ENCODE data around the gene NDUFS7. TPM values are rescaled to one million over a fixed set of nuclear protein-coding genes. Genes with fewer than 3 reads are reported as not detected.

Gene NDUFS7
- total RNA-seq, 1 donor from 2014 or later = 98.8 TPM

Other genes with a start within 250 kb of the NDUFS7 start
- gene SBNO2, start 209.6 kb upstream of the NDUFS7 start, total RNA-seq = 95.5 and 96.9 TPM in 2 replicates
- 69.6 and 71.3 TPM in 2 replicates for gene STK11, start 178.1 kb upstream of the NDUFS7 start, total RNA-seq
- 1.5 and 1.8 TPM in 2 replicates for gene CBARP, start 145.9 kb upstream of the NDUFS7 start, total RNA-seq
- gene ATP5F1D, start 142.2 kb upstream of the NDUFS7 start, total RNA-seq = 234 and 239 TPM in 2 replicates
- gene MIDN, start 135.3 kb upstream of the NDUFS7 start, total RNA-seq = 87.6 and 91.6 TPM in 2 replicates
- gene CIRBP, start 114.6 kb upstream of the NDUFS7 start, total RNA-seq = 245 and 256 TPM in 2 replicates
- 119 and 128 TPM in 2 replicates for gene FAM174C, start 108.4 kb upstream of the NDUFS7 start, total RNA-seq
- not detected in 2 replicates for gene EFNA2, start 98.0 kb upstream of the NDUFS7 start, total RNA-seq
- 21.7 and 22.3 TPM in 2 replicates for gene GAMT, start 17.6 kb downstream of the NDUFS7 start, total RNA-seq
- gene DAZAP1, start 23.7 kb downstream of the NDUFS7 start, total RNA-seq = 301 and 304 TPM in 2 replicates
- gene RPS15, start 54.5 kb downstream of the NDUFS7 start, total RNA-seq = 1,387 and 1,455 TPM in 2 replicates
- 0.16 and 0.17 TPM in 2 replicates for gene APC2, start 66.2 kb downstream of the NDUFS7 start, total RNA-seq
- 37.1 and 38.5 TPM in 2 replicates for gene C19orf25, start 95.3 kb downstream of the NDUFS7 start, total RNA-seq
- gene PCSK4, start 106.4 kb downstream of the NDUFS7 start, total RNA-seq = 0.26 and 1.5 TPM in 2 replicates
- 1.4 TPM in 2 replicates for gene REEP6, start 107.3 kb downstream of the NDUFS7 start, total RNA-seq
- 3.6 and 7.0 TPM in 2 replicates for gene ADAMTSL5, start 129.1 kb downstream of the NDUFS7 start, total RNA-seq
- not detected in 2 replicates for gene PLK5, start 140.2 kb downstream of the NDUFS7 start, total RNA-seq
- 14.6 and 15.0 TPM in 2 replicates for gene MEX3D, start 184.4 kb downstream of the NDUFS7 start, total RNA-seq
- gene MBD3, start 209.0 kb downstream of the NDUFS7 start, total RNA-seq = 136 and 139 TPM in 2 replicates
- 171 and 176 TPM in 2 replicates for gene UQCR11, start 221.6 kb downstream of the NDUFS7 start, total RNA-seq